B cell (primary cell): Measurements from ENCODE around the gene EDAR.

Experiments used
- EZH2 ChIP-seq: IDR thresholded peaks from 2 replicates; pipeline ENCODE4 v1.6.1; 2012; ENCODE audit warnings: borderline replicate concordance, low read depth, mild to moderate bottlenecking, moderate library complexity, low read length; ENCODE audit not compliant: insufficient read depth, poor library complexity, severe bottlenecking
- TF ChIP-seq, protein P1 (sequence below): fragments of 200-600 bp; IDR thresholded peaks from one replicate; pipeline ENCODE4 v1.8.0; 2022; ENCODE audit warnings: antibody characterized with exemption, mild to moderate bottlenecking

DNA sequence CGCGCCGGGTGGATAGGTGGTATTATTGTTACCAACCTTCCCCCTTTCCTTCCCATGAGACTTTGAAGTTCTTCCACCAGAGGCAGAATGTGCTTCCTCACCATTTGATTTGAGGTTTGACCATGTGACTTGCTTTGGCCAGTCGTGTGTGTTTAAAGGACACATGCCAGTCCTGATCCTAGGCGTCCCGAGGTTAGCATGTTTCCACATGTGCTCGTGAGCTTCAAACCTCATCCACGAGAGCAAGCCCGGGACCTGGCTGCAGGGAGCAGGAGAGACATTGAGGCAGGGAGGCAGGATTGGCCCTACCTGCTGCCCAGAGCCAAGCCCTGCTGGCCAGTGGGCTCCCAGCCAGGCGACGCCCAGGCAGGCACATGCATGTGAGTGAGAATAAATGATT, 27.4 kb upstream of the EDAR start:
- no peak for TF ChIP-seq EZH2
- TF ChIP-seq, protein P1, sequence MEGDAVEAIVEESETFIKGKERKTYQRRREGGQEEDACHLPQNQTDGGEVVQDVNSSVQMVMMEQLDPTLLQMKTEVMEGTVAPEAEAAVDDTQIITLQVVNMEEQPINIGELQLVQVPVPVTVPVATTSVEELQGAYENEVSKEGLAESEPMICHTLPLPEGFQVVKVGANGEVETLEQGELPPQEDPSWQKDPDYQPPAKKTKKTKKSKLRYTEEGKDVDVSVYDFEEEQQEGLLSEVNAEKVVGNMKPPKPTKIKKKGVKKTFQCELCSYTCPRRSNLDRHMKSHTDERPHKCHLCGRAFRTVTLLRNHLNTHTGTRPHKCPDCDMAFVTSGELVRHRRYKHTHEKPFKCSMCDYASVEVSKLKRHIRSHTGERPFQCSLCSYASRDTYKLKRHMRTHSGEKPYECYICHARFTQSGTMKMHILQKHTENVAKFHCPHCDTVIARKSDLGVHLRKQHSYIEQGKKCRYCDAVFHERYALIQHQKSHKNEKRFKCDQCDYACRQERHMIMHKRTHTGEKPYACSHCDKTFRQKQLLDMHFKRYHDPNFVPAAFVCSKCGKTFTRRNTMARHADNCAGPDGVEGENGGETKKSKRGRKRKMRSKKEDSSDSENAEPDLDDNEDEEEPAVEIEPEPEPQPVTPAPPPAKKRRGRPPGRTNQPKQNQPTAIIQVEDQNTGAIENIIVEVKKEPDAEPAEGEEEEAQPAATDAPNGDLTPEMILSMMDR = no peak
